ENCODE results near the gene NUTM2A.
"Not testable (repeated sequence)": the region's sequence is repeated elsewhere in the genome, so short reads cannot be mapped to it uniquely, and the experiment has no call there.

The NUTM2A gene

GRCh38 chr10:87225148-87225547 is at the start of gene NUTM2A:
Gene NUTM2A (plus strand): TSS chr10:87225448. CDS start chr10:87225831, 383 bp downstream.
- not testable (repeated sequence) for DNase-seq

- not testable (repeated sequence) for DNase-seq
These were observed 47.7 kb upstream of the NUTM2A start for GRCh38 chr10:87177587-87177986.

GRCh38 chr10:87184421-87184820 is 40.8 kb upstream of the NUTM2A start:
- not testable (repeated sequence) for DNase-seq

- DNase-seq, result not testable (repeated sequence)
These were observed 39.2 kb upstream of the NUTM2A start for GRCh38 chr10:87186016-87186415.

GRCh38 chr10:87187573-87187972 is 37.7 kb upstream of the NUTM2A start:
- DNase-seq, result not testable (repeated sequence)

GRCh38 chr10:87191841-87192240 is 33.4 kb upstream of the NUTM2A start:
- not testable (repeated sequence) for DNase-seq

- not testable (repeated sequence) for DNase-seq
These were observed 24.3 kb upstream of the NUTM2A start for GRCh38 chr10:87200924-87201323.

- DNase-seq, result not testable (repeated sequence)
These were observed 20.4 kb upstream of the NUTM2A start for GRCh38 chr10:87204801-87205200.

GRCh38 chr10:87206922-87207321 is 18.3 kb upstream of the NUTM2A start:
- DNase-seq, result not testable (repeated sequence)

GRCh38 chr10:87210309-87210708 is 14.9 kb upstream of the NUTM2A start:
- not testable (repeated sequence) for DNase-seq

- not testable (repeated sequence) for DNase-seq
These were observed 13.4 kb upstream of the NUTM2A start for GRCh38 chr10:87211848-87212247.

- DNase-seq, result not testable (repeated sequence)
These were observed 12.0 kb upstream of the NUTM2A start for GRCh38 chr10:87213150-87213765.

GRCh38 chr10:87213806-87214205 is 11.4 kb upstream of the NUTM2A start:
- not testable (repeated sequence) for DNase-seq

- DNase-seq, result not testable (repeated sequence)
These were observed 9.1 kb upstream of the NUTM2A start for GRCh38 chr10:87216120-87216519.

- DNase-seq, result not testable (repeated sequence)
These were observed 5.9 kb upstream of the NUTM2A start for GRCh38 chr10:87219370-87219769.

- not testable (repeated sequence) for DNase-seq
These were observed 2.5 kb upstream of the NUTM2A start for GRCh38 chr10:87222789-87223188.

GRCh38 chr10:87228247-87228646 is 3.0 kb downstream of the NUTM2A start:
- not testable (repeated sequence) for DNase-seq

- DNase-seq, result not testable (repeated sequence)
These were observed 4.0 kb downstream of the NUTM2A start for GRCh38 chr10:87229211-87229610.

- DNase-seq, result not testable (repeated sequence)
These were observed 9.6 kb downstream of the NUTM2A start for GRCh38 chr10:87234854-87235253.

GRCh38 chr10:87237244-87237643 is 12.0 kb downstream of the NUTM2A start:
- not testable (repeated sequence) for DNase-seq

- DNase-seq, result not testable (repeated sequence)
These were observed 14.1 kb downstream of the NUTM2A start for GRCh38 chr10:87239346-87239808.

GRCh38 chr10:87242192-87242591 is 16.9 kb downstream of the NUTM2A start:
- not testable (repeated sequence) for DNase-seq

- not testable (repeated sequence) for DNase-seq
These were observed 22.1 kb downstream of the NUTM2A start for GRCh38 chr10:87247335-87247734.

GRCh38 chr10:87248818-87249353 is 23.6 kb downstream of the NUTM2A start:
- DNase-seq, result not testable (repeated sequence)

Measured in NCI-H1417 (cell line).